Erythroblast (primary cell): ENCODE measurements around the gene GPR31.

Experiments used
- GATA1 ChIP-seq: IDR thresholded peaks from 2 replicates; pipeline ENCODE4 v1.6.1; 2011; ENCODE audit warnings: low read depth, mild to moderate bottlenecking, control low read depth, low read length, moderate library complexity
- POLR2A ChIP-seq: IDR thresholded peaks from 2 replicates; pipeline ENCODE4 v1.6.1; 2011; ENCODE audit warnings: mild to moderate bottlenecking, low read length

DNA sequence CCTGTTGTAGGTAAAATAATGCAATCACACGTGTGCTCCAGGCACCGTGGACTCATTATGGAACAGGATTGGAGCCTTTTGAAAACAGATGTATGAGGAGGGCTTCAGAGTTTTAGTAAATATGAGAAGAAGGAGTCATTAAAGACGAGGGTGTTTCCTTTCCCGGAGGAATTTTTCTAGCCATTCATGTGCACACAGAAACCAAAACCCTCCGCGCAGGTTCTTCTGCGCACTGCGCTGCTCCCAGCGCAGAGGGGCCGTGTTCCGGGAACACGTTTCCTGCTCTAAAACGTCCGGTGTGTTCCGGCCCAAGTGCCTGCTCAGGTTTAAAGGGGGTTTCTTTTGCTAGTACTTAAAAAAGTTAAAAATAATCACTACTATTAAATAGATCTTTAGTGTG, 11.6 kb downstream of the GPR31 start:
- TF ChIP-seq POLR2A (no peak), GATA1 (no peak)
